Trophoblast cell (in vitro differentiated cells and primary cell): ENCODE data around the gene LIN7C. TPM values are rescaled to one million over a fixed set of nuclear protein-coding genes. Genes with fewer than 3 reads are reported as not detected.

Experiments used
- DNase-seq, 2 donors: peaks; one replicate each; pipeline ENCODE4 v3.0.0-alpha.2; 2016
- H2AFZ ChIP-seq: 2 replicates; pipeline ENCODE4 v1.6.1; 2013; ENCODE audit warnings: low read length, moderate library complexity, mild to moderate bottlenecking; ENCODE audit not compliant: insufficient read depth, poor library complexity
- H2AK5ac ChIP-seq: 2 replicates; pipeline ENCODE4 v1.6.1; 2013; ENCODE audit warnings: mild to moderate bottlenecking, low read length
- H2BK120ac ChIP-seq: 2 replicates; pipeline ENCODE4 v1.6.1; 2013; ENCODE audit warnings: low read length, mild to moderate bottlenecking, moderate library complexity; ENCODE audit not compliant: insufficient read depth, poor library complexity
- H2BK12ac ChIP-seq: 2 replicates; pipeline ENCODE4 v1.6.1; 2013; ENCODE audit warnings: mild to moderate bottlenecking, low read length, moderate library complexity
- H2BK5ac ChIP-seq: 2 replicates; pipeline ENCODE4 v1.6.1; 2013; ENCODE audit warnings: low read length, low read depth, moderate library complexity, mild to moderate bottlenecking; ENCODE audit not compliant: poor library complexity
- H3K14ac ChIP-seq: 2 replicates; pipeline ENCODE4 v1.6.1; 2013; ENCODE audit warnings: mild to moderate bottlenecking, low read length
- H3K18ac ChIP-seq: 2 replicates; pipeline ENCODE4 v1.6.1; 2013; ENCODE audit warnings: mild to moderate bottlenecking, low read length
- H3K23ac ChIP-seq: 2 replicates; pipeline ENCODE4 v1.6.1; 2013; ENCODE audit warnings: low read length
- H3K27ac ChIP-seq: 2 replicates; pipeline ENCODE4 v1.5.1; 2013; ENCODE audit warnings: low read depth, mild to moderate bottlenecking, inconsistent platforms, low read length, moderate library complexity
- H3K27me3 ChIP-seq: 2 replicates; pipeline ENCODE4 v1.6.1; 2013; ENCODE audit warnings: inconsistent platforms, mild to moderate bottlenecking, low read length, moderate library complexity; ENCODE audit not compliant: insufficient read depth
- H3K36me3 ChIP-seq, 2 experiments: 1 replicate in 1 of 2; 2 replicates in 1 of 2; pipeline ENCODE4 v1.6.1; 2013; ENCODE audit warnings: low read length in 2 of 2, mild to moderate bottlenecking in 2 of 2, moderate library complexity in 1 of 2; ENCODE audit not compliant: insufficient read depth in 2 of 2, control insufficient read depth in 1 of 2
- H3K4ac ChIP-seq: 2 replicates; pipeline ENCODE4 v1.6.1; 2013; ENCODE audit warnings: low read depth, mild to moderate bottlenecking, low read length, moderate library complexity
- H3K4me1 ChIP-seq, 2 experiments: 1 replicate in 1 of 2; 2 replicates in 1 of 2; pipeline ENCODE4 v1.6.1; 2013; ENCODE audit warnings: low read length in 2 of 2, mild to moderate bottlenecking in 2 of 2, moderate library complexity in 1 of 2; ENCODE audit not compliant: insufficient read depth in 2 of 2, control insufficient read depth in 1 of 2
- H3K4me2 ChIP-seq: 2 replicates; pipeline ENCODE4 v1.6.1; 2013; ENCODE audit warnings: inconsistent platforms, mild to moderate bottlenecking, low read length, moderate library complexity
- H3K4me3 ChIP-seq: 2 replicates; pipeline ENCODE4 v1.5.1; 2013; ENCODE audit warnings: mild to moderate bottlenecking, low read depth, low read length, inconsistent platforms
- H3K79me1 ChIP-seq: one replicate; pipeline ENCODE4 v1.6.1; 2013; ENCODE audit warnings: low read length
- H3K79me2 ChIP-seq: 2 replicates; pipeline ENCODE4 v1.6.1; 2013; ENCODE audit warnings: low read length, mild to moderate bottlenecking; ENCODE audit not compliant: control insufficient read depth, insufficient read depth, poor library complexity
- H3K9ac ChIP-seq: 2 replicates; pipeline ENCODE4 v1.6.1; 2013; ENCODE audit warnings: mild to moderate bottlenecking, low read length
- H3K9me3 ChIP-seq: 2 replicates; pipeline ENCODE4 v1.6.1; 2013; ENCODE audit warnings: low read depth, mild to moderate bottlenecking, control low read depth, inconsistent platforms, low read length; ENCODE audit not compliant: insufficient read depth
- H4K12ac ChIP-seq: 2 replicates; pipeline ENCODE4 v1.6.1; 2013; ENCODE audit warnings: low read depth, mild to moderate bottlenecking, low read length, moderate library complexity
- H4K8ac ChIP-seq: 2 replicates; pipeline ENCODE4 v1.6.1; 2013; ENCODE audit warnings: low read depth, mild to moderate bottlenecking, low read length, moderate library complexity
- H4K91ac ChIP-seq: one replicate; pipeline ENCODE4 v1.6.1; 2013; ENCODE audit warnings: low read depth, mild to moderate bottlenecking, low read length, moderate library complexity
- WGBS: extraction: QIAGEN DNeasy Blood & Tissue Kit; methylation state at CpG from one replicate; pipeline ENCODE4 v1.1.7; 2013; ENCODE audit warnings: missing lambda C conversion rate; ENCODE audit not compliant: insufficient read length, insufficient coverage; ENCODE audit errors: extremely low coverage; 5-methylcytosine and 5-hydroxymethylcytosine counted together
- polyA plus RNA-seq: library from polyadenylated mRNA; stranded (reverse); fragments of 200-250 nt; gene quantifications from 2 replicates; pipeline ENCODE4 v1.2.3, GENCODE V29; 2013

LIN7C gene, protein sequence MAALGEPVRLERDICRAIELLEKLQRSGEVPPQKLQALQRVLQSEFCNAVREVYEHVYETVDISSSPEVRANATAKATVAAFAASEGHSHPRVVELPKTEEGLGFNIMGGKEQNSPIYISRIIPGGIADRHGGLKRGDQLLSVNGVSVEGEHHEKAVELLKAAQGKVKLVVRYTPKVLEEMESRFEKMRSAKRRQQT
- 15.4 and 15.9 TPM in 2 replicates for polyA plus RNA-seq

- Histone ChIP-seq H3K27ac (peak within 1 kb of the TSS; percentile 63), H3K4me3 (peak within 1 kb of the TSS; percentile 95), H3K36me3 (peaks cover 0 to 1% of the 10 kb centered on the region in 2 experiments), H2BK120ac (peak within 1 kb of the TSS; percentile 95), H3K79me2 (peaks cover 9% of the 10 kb centered on the region), H3K14ac (peak within 1 kb of the TSS; percentile 99), H2BK12ac (no peak within 1 kb of the TSS), H3K79me1 (peaks cover 7% of the 10 kb centered on the region), H3K4me1 (no peaks in the 10 kb centered on the region), H3K9ac (peak within 1 kb of the TSS; percentile 99), H4K8ac (peak within 1 kb of the TSS; percentile 100), H3K9me3 (peaks cover 1% of the 10 kb centered on the region), H2AK5ac (peak within 1 kb of the TSS; percentile 48), H3K4me2 (peak within 1 kb of the TSS; percentile 89), H4K91ac (peak within 1 kb of the TSS; percentile 95), H3K18ac (peak within 1 kb of the TSS; percentile 100), H2BK5ac (peak within 1 kb of the TSS; percentile 95), H4K12ac (peak within 1 kb of the TSS; percentile 100), H2AFZ (peak within 1 kb of the TSS; percentile 100), H3K4ac (peak within 1 kb of the TSS; percentile 90), H3K23ac (no peak within 1 kb of the TSS), H3K27me3 (no peaks in the 10 kb centered on the region)
- peak; percentile 95 to 96 for DNase-seq
- WGBS = no CpG with 5 or more reads among the region's 60 CpGs
These were observed at the start of gene LIN7C for GRCh38 chr11:27506200-27507182. Gene LIN7C (minus strand): TSS chr11:27506769. CDS start chr11:27506752, 17 bp downstream.

DNA sequence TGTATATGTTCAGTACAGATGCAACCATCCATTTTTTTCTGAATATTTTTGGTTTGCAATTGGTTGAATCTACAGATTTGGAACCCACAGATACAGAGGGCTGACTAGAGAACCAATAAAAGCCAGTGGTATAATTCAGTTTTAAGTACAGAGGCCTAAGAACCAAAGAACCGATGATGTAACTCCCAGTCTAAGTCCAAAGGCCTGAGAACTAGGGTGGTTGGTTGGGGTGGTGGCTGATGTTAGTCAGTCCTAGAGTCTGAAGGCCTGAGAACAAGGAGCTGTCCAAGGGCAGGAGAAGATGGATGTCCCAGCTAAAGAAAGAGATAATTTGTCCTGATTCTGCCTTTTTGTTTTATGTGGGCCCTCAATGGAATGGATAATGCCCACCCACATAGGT lies 48.7 kb upstream of the LIN7C start:
- no peaks in the 10 kb centered on the region for H3K27me3 ChIP-seq
- H3K23ac ChIP-seq = no peak overlapping the region
- H3K27ac ChIP-seq = no peak overlapping the region
- no peak overlapping the region for H2AFZ ChIP-seq
- no peak overlapping the region for H2BK5ac ChIP-seq
- no CpG with 5 or more reads among the region's 1 CpG for WGBS
- no peaks in the 10 kb centered on the region for H3K4me1 ChIP-seq
- no peak for DNase-seq
- no peak overlapping the region for H3K4me2 ChIP-seq
- H2BK120ac ChIP-seq = no peak overlapping the region
- H3K79me2 ChIP-seq = no peaks in the 10 kb centered on the region
- H3K4me3 ChIP-seq = no peak overlapping the region
- H4K8ac ChIP-seq = no peak overlapping the region
- no peak overlapping the region for H3K14ac ChIP-seq
- H3K4ac ChIP-seq = no peak overlapping the region
- no peak overlapping the region for H4K91ac ChIP-seq
- H3K9ac ChIP-seq = no peak overlapping the region
- no peak overlapping the region for H2BK12ac ChIP-seq
- H3K9me3 ChIP-seq = no peaks in the 10 kb centered on the region
- no peak overlapping the region for H2AK5ac ChIP-seq
- no peaks in the 10 kb centered on the region for H3K79me1 ChIP-seq
- H3K18ac ChIP-seq = no peak overlapping the region
- no peaks in the 10 kb centered on the region for H3K36me3 ChIP-seq
- H4K12ac ChIP-seq = no peak overlapping the region

DNA sequence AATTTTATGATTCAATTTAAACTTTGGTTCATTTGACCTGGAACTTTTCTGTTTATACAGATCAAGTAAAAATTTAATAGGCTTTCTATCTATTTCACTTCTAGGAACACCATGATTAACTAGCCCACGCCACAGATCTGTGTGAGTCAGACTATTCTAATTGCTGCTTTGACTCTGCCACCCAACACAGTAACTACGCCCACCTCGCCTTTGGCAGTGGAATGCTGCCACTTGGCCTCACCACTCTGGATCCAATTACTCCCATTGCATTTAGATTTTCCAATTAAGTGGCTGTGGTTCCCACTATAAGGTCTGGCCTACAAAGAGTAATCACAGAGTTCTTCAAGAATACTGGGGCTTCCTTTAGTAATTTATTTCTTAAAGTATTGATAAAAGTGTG lies 46.6 kb upstream of the LIN7C start:
- Histone ChIP-seq H3K4me1 (no peaks in the 10 kb centered on the region), H3K27me3 (no peaks in the 10 kb centered on the region), H3K4me2 (no peak overlapping the region), H2BK12ac (no peak overlapping the region), H3K79me1 (no peaks in the 10 kb centered on the region), H3K79me2 (no peaks in the 10 kb centered on the region), H2BK5ac (no peak overlapping the region), H3K36me3 (no peaks in the 10 kb centered on the region), H2AK5ac (no peak overlapping the region), H3K9ac (no peak overlapping the region), H3K4ac (no peak overlapping the region), H3K9me3 (no peaks in the 10 kb centered on the region), H2AFZ (no peak overlapping the region), H2BK120ac (no peak overlapping the region), H4K8ac (no peak overlapping the region), H3K27ac (no peak overlapping the region), H3K18ac (no peak overlapping the region), H3K4me3 (no peak overlapping the region), H4K12ac (no peak overlapping the region), H3K14ac (no peak overlapping the region), H3K23ac (no peak overlapping the region), H4K91ac (no peak overlapping the region)
- no peak for DNase-seq
- no CpG with 5 or more reads among the region's 3 CpGs for WGBS

- no peak overlapping the region for H2BK12ac ChIP-seq
- H4K12ac ChIP-seq = no peak overlapping the region
- H3K14ac ChIP-seq = no peak overlapping the region
- H3K27me3 ChIP-seq = no peaks in the 10 kb centered on the region
- no peaks in the 10 kb centered on the region for H3K79me2 ChIP-seq
- H3K23ac ChIP-seq = no peak overlapping the region
- no peak overlapping the region for H3K27ac ChIP-seq
- no peaks in the 10 kb centered on the region for H3K9me3 ChIP-seq
- H3K4me3 ChIP-seq = no peak overlapping the region
- no peak overlapping the region for H3K4me2 ChIP-seq
- no peak overlapping the region for H4K91ac ChIP-seq
- H4K8ac ChIP-seq = no peak overlapping the region
- WGBS = no CpG with 5 or more reads among the region's 2 CpGs
- H2AK5ac ChIP-seq = no peak overlapping the region
- H2BK120ac ChIP-seq = no peak overlapping the region
- no peak overlapping the region for H2BK5ac ChIP-seq
- no peak overlapping the region for H3K9ac ChIP-seq
- no peak overlapping the region for H3K4ac ChIP-seq
- H2AFZ ChIP-seq = no peak overlapping the region
- no peaks in the 10 kb centered on the region for H3K79me1 ChIP-seq
- DNase-seq = no peak
- no peak overlapping the region for H3K18ac ChIP-seq
- H3K4me1 ChIP-seq = no peaks in the 10 kb centered on the region
- no peaks in the 10 kb centered on the region for H3K36me3 ChIP-seq
These were observed 45.8 kb upstream of the LIN7C start for GRCh38 chr11:27552341-27552740.
